Heart left ventricle (tissue), 13 donors: Measurements from ENCODE around the gene PKLR.

Experiments used
- CTCF ChIP-seq, 12 donors: fragments of 200-600 bp; sonication (generic) in 4 of 12; IDR thresholded peaks; one replicate each; pipeline versions ENCODE4 v1.5.0 to v1.8.0; 2018 to 2022; ENCODE audit warnings: antibody characterized with exemption in 12 of 12, mild to moderate bottlenecking in 5 of 12
- POLR2A ChIP-seq, 2 donors: fragments of 450-650 bp; IDR thresholded peaks; one replicate each; pipeline ENCODE4 v1.6.1; 2017; ENCODE audit warnings: antibody characterized with exemption in 2 of 2, mild to moderate bottlenecking in 2 of 2, moderate library complexity in 2 of 2
- donor health status: ischemic (EF 13 %, LVEDD 7.1; RV severe dilation, severe dysfunction).
- donor health status: DM: no; HTN: yes; CAD: no.
- donor health status: DM: no; HTN: no; CAD: no.
- donor health status: ischemic (EF 25% LVEDD 6.9; RV normal size, moderate dysfunction).
- donor health status: ischemic (EF 25% LVEDD 5.7; RV mildly dilated, moderate dysfunction).
- donor health status: ischemic (EF 35%, LVEDD 5.7; RV mildly dilated, moderate dysfunction).
- donor health status: nonischemic (EF 11% LVEDD 7.7; RV severe dilation, severe dysfunction).
- donor health status: DM: yes; HTN: yes; CAD: no.
- donor health status: PGD.
- donor health status: ischemic (EF 29% LVEDD 5.4; RV normal size, mild dysfunction).
- donor health status: nonischemic (EF 23%, LVEDD 6.1; RV moderate dilation, normal function).

GRCh38 chr1:155309423-155310021 is 8.3 kb upstream of the PKLR start:
- TF ChIP-seq CTCF (IDR thresholded peaks at IDR 0.05): no peak
- peak in 1 of 2 donors; percentile 9 for TF ChIP-seq POLR2A (IDR thresholded peaks at IDR 0.05)
